Erythroblast (primary cell): ENCODE results near the gene DTX3L.

Experiments
- GATA1 ChIP-seq: IDR thresholded peaks from 2 replicates; pipeline ENCODE4 v1.6.1; 2011; ENCODE audit warnings: low read depth, mild to moderate bottlenecking, control low read depth, low read length, moderate library complexity
- POLR2A ChIP-seq: IDR thresholded peaks from 2 replicates; pipeline ENCODE4 v1.6.1; 2011; ENCODE audit warnings: mild to moderate bottlenecking, low read length

GRCh38 chr3:122557356-122557755 is 6.8 kb upstream of the DTX3L start:
- no peak for TF ChIP-seq POLR2A
- TF ChIP-seq GATA1: no peak
